ENCODE data around the gene SLC22A3.
"Not testable (repeated sequence)": the region's sequence is repeated elsewhere in the genome, so short reads cannot be mapped to it uniquely, and the experiment has no call there.

The SLC22A3 gene

GRCh38 chr6:160467261-160467871, 119.2 kb downstream of the SLC22A3 start:
- H3K4me3 ChIP-seq (ENCODE audit: low read depth, low read length); DNase-seq (ENCODE audit: low read depth): not testable (repeated sequence)

- DNase-seq (ENCODE audit: low read depth) = no peak
Observed at GRCh38 chr6:160469153-160469552, 121.0 kb downstream of the SLC22A3 start.

GRCh38 chr6:160476056-160476455, 127.9 kb downstream of the SLC22A3 start:
- DNase-seq (ENCODE audit: low read depth); H3K4me3 ChIP-seq (ENCODE audit: low read depth, low read length): not testable (repeated sequence)

More at GRCh38 chr6:160469153-160469552, 121.0 kb downstream of the SLC22A3 start:
- H3K4me3 ChIP-seq (ENCODE audit: low read depth, low read length) = no peak overlapping the region

GRCh38 chr6:160477072-160477471, 128.9 kb downstream of the SLC22A3 start:
- not testable (repeated sequence) for DNase-seq (ENCODE audit: low read depth); H3K4me3 ChIP-seq (ENCODE audit: low read depth, low read length)

GRCh38 chr6:160477901-160478300, 129.7 kb downstream of the SLC22A3 start:
- no peak overlapping the region for H3K4me3 ChIP-seq (ENCODE audit: low read depth, low read length)
- DNase-seq (ENCODE audit: low read depth) = no peak

DNA sequence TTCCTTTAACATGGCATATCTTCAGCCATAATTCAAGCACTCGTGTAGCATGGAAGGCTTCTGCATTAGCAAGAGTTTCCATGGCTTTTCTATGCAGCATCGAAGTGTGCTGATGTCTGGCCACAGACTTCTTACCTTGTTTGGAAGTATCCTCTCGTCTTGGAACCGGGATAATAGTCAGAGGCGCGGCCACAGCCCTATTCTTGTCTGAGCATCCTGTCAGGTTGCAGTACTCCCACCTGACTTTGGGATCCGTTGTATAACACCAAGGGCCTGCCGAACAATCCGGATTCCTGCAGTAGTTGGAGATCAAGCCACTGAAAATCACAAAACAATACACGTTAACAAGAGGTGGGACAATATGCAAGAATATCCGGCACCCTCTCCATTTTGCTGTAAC, 138.9 kb downstream of the SLC22A3 start:
- DNase-seq (ENCODE audit: low read depth) = no peak
- no peak overlapping the region for H3K4me3 ChIP-seq (ENCODE audit: low read depth, low read length)

DNA sequence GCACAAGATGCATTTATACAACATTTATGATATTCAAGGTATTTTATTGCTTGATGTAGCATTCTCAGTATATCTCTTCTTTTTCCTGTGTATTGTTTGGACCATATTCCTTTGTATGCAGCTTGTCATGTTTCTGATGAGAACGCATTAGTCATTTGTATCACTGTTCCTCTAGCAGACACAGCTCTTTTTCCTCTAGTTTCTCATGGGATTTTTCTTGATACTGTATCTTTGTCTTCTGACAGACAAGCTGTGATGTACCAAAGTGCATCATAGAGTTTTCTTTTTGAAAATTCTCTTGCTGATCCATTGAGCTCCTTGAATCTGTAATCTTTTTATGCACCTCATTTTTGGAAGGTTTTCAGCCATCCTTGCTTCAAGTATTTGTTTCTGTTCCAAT, 140.9 kb downstream of the SLC22A3 start:
- no peak overlapping the region for H3K4me3 ChIP-seq (ENCODE audit: low read depth, low read length)
- DNase-seq (ENCODE audit: low read depth) = no peak

- DNase-seq (ENCODE audit: low read depth) = no peak
- no peak overlapping the region for H3K4me3 ChIP-seq (ENCODE audit: low read depth, low read length)
Observed at GRCh38 chr6:160494576-160494975, 146.4 kb downstream of the SLC22A3 start.

- no peak for DNase-seq (ENCODE audit: low read depth)
- H3K4me3 ChIP-seq (ENCODE audit: low read depth, low read length) = no peak overlapping the region
Observed at GRCh38 chr6:160500639-160501038, 152.5 kb downstream of the SLC22A3 start.

Data from skeletal muscle cell (primary cell).